Mesendoderm (in vitro differentiated cells): ENCODE results near the gene ITGB3.
"Not testable (repeated sequence)": the region's sequence is repeated elsewhere in the genome, so short reads cannot be mapped to it uniquely, and the experiment has no call there.

Experiments used
- DNase-seq: peaks from one replicate; pipeline ENCODE4 v3.0.0; 2013
- H2AK5ac ChIP-seq: 2 replicates; pipeline ENCODE4 v1.6.1; 2013; ENCODE audit warnings: low read length, inconsistent platforms
- H2BK120ac ChIP-seq: 2 replicates; pipeline ENCODE4 v1.6.1; 2013; ENCODE audit warnings: low read depth, mild to moderate bottlenecking, low read length, moderate library complexity, mixed read lengths
- H2BK15ac ChIP-seq: replicated peaks from 2 replicates; pipeline ENCODE4 v1.6.1; 2013; ENCODE audit warnings: low read depth, mild to moderate bottlenecking, moderate library complexity
- H2BK5ac ChIP-seq: 2 replicates; pipeline ENCODE4 v1.6.1; 2013; ENCODE audit warnings: low read length, inconsistent platforms
- H3K18ac ChIP-seq: 2 replicates; pipeline ENCODE4 v1.6.1; 2013; ENCODE audit warnings: mild to moderate bottlenecking, low read length, mixed read lengths
- H3K23ac ChIP-seq: one replicate; pipeline ENCODE4 v1.6.1; 2013; ENCODE audit warnings: low read length
- H3K27ac ChIP-seq: 2 replicates; pipeline ENCODE4 v1.5.1; 2013; ENCODE audit warnings: low read depth, mild to moderate bottlenecking, inconsistent platforms, low read length, moderate library complexity
- H3K27me3 ChIP-seq: 2 replicates; pipeline ENCODE4 v1.6.1; 2013; ENCODE audit warnings: low read length, control low read depth, mild to moderate bottlenecking, inconsistent platforms; ENCODE audit not compliant: insufficient read depth, poor library complexity
- H3K36me3 ChIP-seq: 2 replicates; pipeline ENCODE4 v1.6.1; 2013; ENCODE audit warnings: low read length, inconsistent platforms; ENCODE audit not compliant: control insufficient read depth, insufficient read depth
- H3K4ac ChIP-seq: one replicate; pipeline ENCODE4 v1.6.1; 2013; ENCODE audit warnings: low read depth, mild to moderate bottlenecking, low read length, moderate library complexity
- H3K4me1 ChIP-seq: 2 replicates; pipeline ENCODE4 v1.6.1; 2013; ENCODE audit warnings: low read depth, low read length, inconsistent platforms; ENCODE audit not compliant: control insufficient read depth
- H3K4me2 ChIP-seq: 2 replicates; pipeline ENCODE4 v1.6.1; 2013; ENCODE audit warnings: low read length
- H3K4me3 ChIP-seq: 2 replicates; pipeline ENCODE4 v1.5.1; 2013; ENCODE audit warnings: mild to moderate bottlenecking, low read length
- H3K56ac ChIP-seq: one replicate; pipeline ENCODE4 v1.6.1; 2013; ENCODE audit warnings: low read length
- H3K79me1 ChIP-seq: 2 replicates; pipeline ENCODE4 v1.6.1; 2013; ENCODE audit warnings: low read length, inconsistent platforms
- H3K79me2 ChIP-seq: 2 replicates; pipeline ENCODE4 v1.6.1; 2013; ENCODE audit warnings: mild to moderate bottlenecking, low read length; ENCODE audit not compliant: control insufficient read depth, insufficient read depth
- H3K9ac ChIP-seq: 2 replicates; pipeline ENCODE4 v1.6.1; 2013; ENCODE audit warnings: low read length, inconsistent platforms
- H4K5ac ChIP-seq: one replicate; pipeline ENCODE4 v1.6.1; 2013; ENCODE audit warnings: low read length
- H4K8ac ChIP-seq: one replicate; pipeline ENCODE4 v1.6.1; 2013; ENCODE audit warnings: low read depth, mild to moderate bottlenecking, control low read depth, low read length, moderate library complexity
- WGBS: extraction: QIAGEN DNeasy Blood & Tissue Kit; methylation state at CpG from one replicate; pipeline ENCODE4 v1.1.7; 2013; ENCODE audit warnings: low lambda C conversion rate, missing lambda C conversion rate; ENCODE audit not compliant: insufficient coverage; ENCODE audit errors: extremely low coverage; 5-methylcytosine and 5-hydroxymethylcytosine counted together

The ITGB3 gene

GRCh38 chr17:47214931-47215330, 38.7 kb upstream of the ITGB3 start:
- Histone ChIP-seq H3K56ac (no peak overlapping the region), H3K23ac (no peak overlapping the region), H3K36me3 (no peaks in the 10 kb centered on the region), H3K4ac (no peak overlapping the region), H3K9ac (no peak overlapping the region), H3K18ac (no peak overlapping the region), H2AK5ac (no peak overlapping the region), H3K4me3 (no peak overlapping the region), H4K8ac (no peak overlapping the region), H3K4me1 (peaks cover 3% of the 10 kb centered on the region), H3K27ac (no peak overlapping the region), H2BK5ac (no peak overlapping the region), H2BK120ac (no peak overlapping the region), H3K27me3 (no peaks in the 10 kb centered on the region), H2BK15ac (no peak overlapping the region), H3K79me2 (no peaks in the 10 kb centered on the region), H3K79me1 (no peaks in the 10 kb centered on the region), H4K5ac (no peak overlapping the region), H3K4me2 (no peak overlapping the region)
- WGBS, result no CpG with 5 or more reads among the region's 3 CpGs
- no peak for DNase-seq

- H3K27me3 ChIP-seq, H4K5ac ChIP-seq, H3K4me1 ChIP-seq, H2AK5ac ChIP-seq, H2BK15ac ChIP-seq, H3K4me3 ChIP-seq, H3K4ac ChIP-seq, H3K79me2 ChIP-seq, H4K8ac ChIP-seq, H3K79me1 ChIP-seq, H3K36me3 ChIP-seq, H3K27ac ChIP-seq, H2BK5ac ChIP-seq, H3K4me2 ChIP-seq, H2BK120ac ChIP-seq, H3K56ac ChIP-seq, H3K18ac ChIP-seq, DNase-seq, H3K23ac ChIP-seq, H3K9ac ChIP-seq: not testable (repeated sequence)
- WGBS, result no CpG with 5 or more reads among the region's 4 CpGs
Observed at GRCh38 chr17:47216821-47217220, 36.8 kb upstream of the ITGB3 start.

GRCh38 chr17:47217279-47217678, 36.3 kb upstream of the ITGB3 start:
- not testable (repeated sequence) for H3K9ac ChIP-seq, H4K5ac ChIP-seq, H3K27me3 ChIP-seq, H3K56ac ChIP-seq, H2BK15ac ChIP-seq, H3K4me3 ChIP-seq, H3K4ac ChIP-seq, DNase-seq, H3K4me1 ChIP-seq, H3K36me3 ChIP-seq, H4K8ac ChIP-seq, H3K79me2 ChIP-seq, H3K18ac ChIP-seq, H3K23ac ChIP-seq, H3K4me2 ChIP-seq, H2BK120ac ChIP-seq, H3K79me1 ChIP-seq, H3K27ac ChIP-seq, H2AK5ac ChIP-seq, H2BK5ac ChIP-seq
- no CpG with 5 or more reads among the region's 2 CpGs for WGBS

DNA sequence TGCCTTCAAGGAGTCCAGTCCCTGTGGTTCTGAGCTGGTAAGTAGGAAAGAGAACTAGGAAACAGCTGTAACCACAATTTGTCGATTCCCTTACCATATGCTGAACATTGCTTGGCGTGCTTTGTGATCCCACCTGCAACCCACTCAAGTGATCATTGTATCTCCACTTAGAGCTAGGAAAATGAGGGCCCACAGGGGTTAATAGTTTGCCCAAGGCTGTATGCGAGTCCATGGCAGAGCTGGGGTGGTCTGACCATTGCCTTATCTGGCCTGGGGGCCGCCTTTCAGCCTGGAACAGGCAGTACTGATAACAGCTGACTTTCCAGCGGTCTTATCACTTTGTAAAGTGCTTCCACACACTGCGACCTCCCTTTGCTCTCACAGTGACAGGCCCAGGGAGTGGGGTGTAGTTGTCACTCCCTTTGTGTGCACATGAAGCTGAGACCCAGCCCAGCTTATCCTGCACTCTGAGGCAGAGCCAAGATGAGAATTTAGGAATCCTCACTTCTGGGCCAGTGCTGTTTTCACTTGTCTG, 34.7 kb upstream of the ITGB3 start:
- peak overlapping the region; percentile 1 for H2BK5ac ChIP-seq
- H3K27ac ChIP-seq, result peak overlapping the region; percentile 3
- H3K9ac ChIP-seq, result no peak overlapping the region
- peaks cover 6% of the 10 kb centered on the region for H3K4me1 ChIP-seq
- H3K79me2 ChIP-seq, result no peaks in the 10 kb centered on the region
- no peaks in the 10 kb centered on the region for H3K36me3 ChIP-seq
- WGBS, result no CpG with 5 or more reads among the region's 6 CpGs
- H3K27me3 ChIP-seq, result no peaks in the 10 kb centered on the region
- H3K4me2 ChIP-seq, result no peak overlapping the region
- H3K79me1 ChIP-seq, result no peaks in the 10 kb centered on the region
- DNase-seq, result peak; percentile 77
- H2AK5ac ChIP-seq, result no peak overlapping the region
- H3K4me3 ChIP-seq, result no peak overlapping the region
- H2BK120ac ChIP-seq, result no peak overlapping the region
- H3K23ac ChIP-seq, result no peak overlapping the region
- H4K5ac ChIP-seq, result no peak overlapping the region
- no peak overlapping the region for H3K4ac ChIP-seq
- no peak overlapping the region for H2BK15ac ChIP-seq
- no peak overlapping the region for H3K18ac ChIP-seq
- H3K56ac ChIP-seq, result no peak overlapping the region
- H4K8ac ChIP-seq, result no peak overlapping the region

GRCh38 chr17:47219621-47220475, 33.8 kb upstream of the ITGB3 start:
- no peak overlapping the region for H3K56ac ChIP-seq
- WGBS, result no CpG with 5 or more reads among the region's 21 CpGs
- H2BK120ac ChIP-seq, result no peak overlapping the region
- H3K27me3 ChIP-seq, result no peaks in the 10 kb centered on the region
- no peak overlapping the region for H3K4ac ChIP-seq
- H4K5ac ChIP-seq, result no peak overlapping the region
- no peak overlapping the region for H3K27ac ChIP-seq
- H3K4me3 ChIP-seq, result no peak overlapping the region
- H3K9ac ChIP-seq, result no peak overlapping the region
- DNase-seq, result no peak
- H3K79me2 ChIP-seq, result no peaks in the 10 kb centered on the region
- no peak overlapping the region for H2BK5ac ChIP-seq
- no peaks in the 10 kb centered on the region for H3K79me1 ChIP-seq
- H4K8ac ChIP-seq, result no peak overlapping the region
- no peaks in the 10 kb centered on the region for H3K36me3 ChIP-seq
- H3K18ac ChIP-seq, result peak overlapping the region; percentile 15
- no peak overlapping the region for H2BK15ac ChIP-seq
- peaks cover 6% of the 10 kb centered on the region for H3K4me1 ChIP-seq
- H3K23ac ChIP-seq, result no peak overlapping the region
- H2AK5ac ChIP-seq, result no peak overlapping the region
- no peak overlapping the region for H3K4me2 ChIP-seq
